Epithelial cell of esophagus (primary cell): ENCODE results near the gene RAP1GAP2.

Experiments used
- DNase-seq: peaks from one replicate; pipeline ENCODE4 v3.0.0; 2010; ENCODE audit warnings: low read depth
- H3K4me3 ChIP-seq: 2 replicates; pipeline ENCODE4 v1.5.1; 2011; ENCODE audit warnings: mild to moderate bottlenecking, low read length, control low read depth
- CTCF ChIP-seq: IDR thresholded peaks from 2 replicates; pipeline ENCODE4 v1.5.1; 2011; ENCODE audit warnings: low read depth, mild to moderate bottlenecking, low read length, control low read depth, inconsistent platforms; ENCODE audit not compliant: insufficient read depth; ENCODE audit errors: missing control alignments

The RAP1GAP2 gene

GRCh38 chr17:3032258-3033247, 236.3 kb downstream of the RAP1GAP2 start:
- no peak for DNase-seq
- TF ChIP-seq CTCF = no peak
- no peak overlapping the region for H3K4me3 ChIP-seq

GRCh38 chr17:3033248-3033640, 237.0 kb downstream of the RAP1GAP2 start:
- H3K4me3 ChIP-seq = no peak overlapping the region
- DNase-seq = no peak
- no peak for TF ChIP-seq CTCF

GRCh38 chr17:3033741-3034577, 237.7 kb downstream of the RAP1GAP2 start:
- TF ChIP-seq CTCF = no peak
- DNase-seq = no peak
- no peak overlapping the region for H3K4me3 ChIP-seq

GRCh38 chr17:3034578-3034920, 238.3 kb downstream of the RAP1GAP2 start:
- no peak for DNase-seq
- TF ChIP-seq CTCF = no peak

GRCh38 chr17:3035256-3035967, 239.2 kb downstream of the RAP1GAP2 start:
- no peak for DNase-seq
- no peak overlapping the region for H3K4me3 ChIP-seq
- no peak for TF ChIP-seq CTCF

More at GRCh38 chr17:3034578-3034920, 238.3 kb downstream of the RAP1GAP2 start:
- H3K4me3 ChIP-seq = no peak overlapping the region

- H3K4me3 ChIP-seq = no peak overlapping the region
- TF ChIP-seq CTCF = no peak
- DNase-seq = no peak
These were observed 239.7 kb downstream of the RAP1GAP2 start for GRCh38 chr17:3035968-3036280.
